ENCODE measurements around the gene XKR8.

The XKR8 gene

DNA sequence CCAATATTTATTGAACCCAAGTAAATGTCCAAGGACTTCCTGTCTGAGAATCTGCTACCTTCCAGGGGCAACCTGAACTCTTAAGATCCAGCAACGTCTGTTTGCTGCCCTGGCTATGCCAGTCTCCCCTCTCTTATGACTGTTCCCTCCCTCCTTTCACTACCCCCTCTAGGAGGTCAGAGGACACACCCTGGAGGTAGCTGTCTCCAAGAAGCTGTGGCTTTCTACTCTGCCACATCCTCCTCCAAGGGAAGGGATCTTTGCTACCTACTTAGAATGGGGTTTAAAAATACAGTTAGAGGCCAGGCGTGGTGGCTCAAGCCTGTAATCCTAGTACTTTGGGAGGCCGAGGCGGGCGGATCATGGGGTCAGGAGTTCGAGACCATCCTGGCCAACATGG, 28.6 kb upstream of the XKR8 start:
- no peak overlapping the region for H3K27ac ChIP-seq
- no peaks in the 10 kb centered on the region for H3K36me3 ChIP-seq (replicated peaks)
- no peak overlapping the region for H3K4me3 ChIP-seq (ENCODE audit: low read depth, low read length)
- DNase-seq = no peak
- H3K27me3 ChIP-seq (replicated peaks) = no peaks in the 10 kb centered on the region
- TF ChIP-seq, protein P1, sequence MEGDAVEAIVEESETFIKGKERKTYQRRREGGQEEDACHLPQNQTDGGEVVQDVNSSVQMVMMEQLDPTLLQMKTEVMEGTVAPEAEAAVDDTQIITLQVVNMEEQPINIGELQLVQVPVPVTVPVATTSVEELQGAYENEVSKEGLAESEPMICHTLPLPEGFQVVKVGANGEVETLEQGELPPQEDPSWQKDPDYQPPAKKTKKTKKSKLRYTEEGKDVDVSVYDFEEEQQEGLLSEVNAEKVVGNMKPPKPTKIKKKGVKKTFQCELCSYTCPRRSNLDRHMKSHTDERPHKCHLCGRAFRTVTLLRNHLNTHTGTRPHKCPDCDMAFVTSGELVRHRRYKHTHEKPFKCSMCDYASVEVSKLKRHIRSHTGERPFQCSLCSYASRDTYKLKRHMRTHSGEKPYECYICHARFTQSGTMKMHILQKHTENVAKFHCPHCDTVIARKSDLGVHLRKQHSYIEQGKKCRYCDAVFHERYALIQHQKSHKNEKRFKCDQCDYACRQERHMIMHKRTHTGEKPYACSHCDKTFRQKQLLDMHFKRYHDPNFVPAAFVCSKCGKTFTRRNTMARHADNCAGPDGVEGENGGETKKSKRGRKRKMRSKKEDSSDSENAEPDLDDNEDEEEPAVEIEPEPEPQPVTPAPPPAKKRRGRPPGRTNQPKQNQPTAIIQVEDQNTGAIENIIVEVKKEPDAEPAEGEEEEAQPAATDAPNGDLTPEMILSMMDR (IDR thresholded peaks at IDR 0.05; ENCODE audit: low read depth, low read length, missing control alignments) = no peak
- in situ Hi-C loops (cut with HindIII; ENCODE audit: low pct_ligation_motif_present, low sequenced_read_pairs) = no loop called here

DNA sequence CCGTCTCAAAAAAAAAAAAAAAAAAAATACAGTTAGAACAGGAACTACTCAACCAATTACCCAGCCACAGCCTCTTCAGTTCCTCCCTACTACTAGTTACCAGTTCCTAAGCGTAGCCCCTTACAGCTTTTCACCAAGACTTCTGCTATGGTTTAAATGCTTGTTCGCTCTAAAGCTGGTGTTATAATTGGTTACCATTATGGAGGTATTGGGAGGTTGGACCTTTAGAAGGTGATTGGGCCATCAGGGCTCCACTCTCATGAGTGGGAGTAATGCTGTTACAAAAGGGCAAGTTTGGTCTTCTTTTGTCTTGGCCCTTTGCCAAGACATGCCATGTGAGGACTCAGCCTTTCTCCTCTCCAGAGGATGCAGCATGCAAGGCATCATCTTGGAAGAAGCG, 28.0 kb upstream of the XKR8 start:
- no peak overlapping the region for H3K27ac ChIP-seq
- no peaks in the 10 kb centered on the region for H3K27me3 ChIP-seq (replicated peaks)
- in situ Hi-C loops (cut with HindIII; ENCODE audit: low pct_ligation_motif_present, low sequenced_read_pairs) = no loop called here

DNA sequence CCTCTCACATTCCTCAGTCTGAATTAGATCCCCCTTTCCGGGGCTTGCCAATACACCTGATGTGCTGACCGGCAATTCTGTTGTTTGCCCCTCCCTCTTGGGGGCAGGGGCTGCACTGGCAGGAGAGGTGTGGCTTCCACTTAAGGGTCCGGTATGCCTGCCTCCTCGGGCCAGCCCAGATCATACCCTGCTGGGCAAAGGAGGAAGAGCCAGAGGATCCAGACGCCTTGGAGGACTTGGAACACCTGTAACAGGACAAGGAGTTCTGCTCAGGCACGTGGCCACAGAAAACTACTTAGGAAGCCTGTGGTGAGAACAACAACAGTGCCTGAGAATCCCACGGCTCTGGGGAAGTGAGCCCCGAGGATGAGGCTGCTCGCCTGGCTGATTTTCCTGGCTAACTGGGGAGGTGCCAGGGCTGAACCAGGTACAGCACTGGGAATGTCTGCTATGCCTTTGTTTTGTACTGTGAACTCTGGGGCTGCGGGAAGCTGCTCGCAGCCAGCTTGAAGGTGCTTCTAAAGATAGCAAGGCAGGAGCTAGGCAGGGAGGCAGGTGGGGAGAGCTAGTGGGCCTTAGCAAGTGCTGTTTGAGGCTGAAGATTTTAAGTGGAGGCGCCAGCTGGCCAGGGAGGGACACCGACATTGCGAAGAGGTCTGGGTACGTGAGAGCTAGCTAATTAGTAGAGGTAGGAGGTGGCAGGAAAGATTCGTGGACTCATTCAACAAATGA, 24.8 kb upstream of the XKR8 start, which contains the start of gene SMPDL3B:
Gene SMPDL3B (plus strand): TSS at position 183 of the 732 bp plus-strand sequence. CDS start 184 bp downstream, at position 367.
- H3K36me3 ChIP-seq (replicated peaks) = no peaks in the 10 kb centered on the region
- no peak within 1 kb of the TSS for H3K4me3 ChIP-seq (ENCODE audit: low read depth, low read length)
- TF ChIP-seq, protein P1 (IDR thresholded peaks at IDR 0.05; ENCODE audit: low read depth, low read length, missing control alignments) = peak; percentile 24
- no peak for DNase-seq
- no peaks in the 10 kb centered on the region for H3K27me3 ChIP-seq (replicated peaks)
- in situ Hi-C loops (cut with HindIII; ENCODE audit: low pct_ligation_motif_present, low sequenced_read_pairs) = no loop called here
- H3K27ac ChIP-seq = no peak within 1 kb of the TSS

More for the DNA sequence above, 28.0 kb upstream of the XKR8 start:
- DNase-seq = no peak
- TF ChIP-seq, protein P1 (IDR thresholded peaks at IDR 0.05; ENCODE audit: low read depth, low read length, missing control alignments) = no peak
- Histone ChIP-seq H3K4me3 (ENCODE audit: low read depth, low read length) (no peak overlapping the region), H3K36me3 (replicated peaks) (no peaks in the 10 kb centered on the region)

DNA sequence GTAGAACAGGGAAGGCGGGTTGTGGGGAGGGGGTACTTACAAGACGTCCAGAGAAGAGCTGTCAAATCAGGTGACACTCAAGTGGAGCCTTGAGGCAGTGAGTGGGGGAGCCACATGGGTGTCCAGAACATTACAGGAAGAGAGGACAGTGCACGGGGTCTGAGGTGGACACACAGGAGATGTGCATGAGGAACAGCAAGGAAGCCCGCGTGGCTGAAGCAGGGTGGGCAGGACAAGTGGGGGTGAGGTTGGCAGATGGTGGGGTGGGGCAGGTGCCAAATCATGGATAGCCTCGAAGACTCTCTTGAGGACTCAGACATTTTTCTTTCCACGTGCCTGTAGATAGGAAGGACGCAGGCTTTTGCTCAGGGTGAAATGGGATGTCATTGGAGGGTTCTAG, 24.1 kb upstream of the XKR8 start:
- no peak overlapping the region for H3K27ac ChIP-seq
- no peak overlapping the region for H3K4me3 ChIP-seq (ENCODE audit: low read depth, low read length)
- no peak for DNase-seq
- no peaks in the 10 kb centered on the region for H3K27me3 ChIP-seq (replicated peaks)
- no peaks in the 10 kb centered on the region for H3K36me3 ChIP-seq (replicated peaks)
- TF ChIP-seq, protein P1 (IDR thresholded peaks at IDR 0.05; ENCODE audit: low read depth, low read length, missing control alignments) = no peak
- in situ Hi-C loops (cut with HindIII; ENCODE audit: low pct_ligation_motif_present, low sequenced_read_pairs) = no loop called here

DNA sequence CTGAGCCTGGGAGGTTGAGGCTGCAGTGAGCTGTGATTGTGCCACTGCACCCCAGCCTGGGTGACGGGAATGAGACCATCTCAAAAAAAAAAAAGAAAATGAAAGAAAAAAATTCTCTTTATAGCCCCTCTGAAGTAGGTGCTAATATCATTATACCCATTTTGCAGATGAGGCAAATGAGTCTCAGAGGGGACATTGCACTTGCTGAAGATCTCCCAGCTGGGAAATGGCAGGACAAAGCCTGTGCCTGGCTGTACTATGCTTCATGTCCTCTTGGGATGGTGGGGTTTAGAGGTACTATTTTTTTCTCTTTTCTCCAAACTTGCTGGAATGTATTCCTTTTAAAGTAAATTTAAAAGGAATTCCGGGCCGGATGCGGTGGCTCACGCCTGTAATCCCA, 23.4 kb upstream of the XKR8 start:
- in situ Hi-C loops (cut with HindIII; ENCODE audit: low pct_ligation_motif_present, low sequenced_read_pairs) = no loop called here
- TF ChIP-seq, protein P1 (IDR thresholded peaks at IDR 0.05; ENCODE audit: low read depth, low read length, missing control alignments) = no peak
- no peak for DNase-seq
- Histone ChIP-seq H3K36me3 (replicated peaks) (no peaks in the 10 kb centered on the region), H3K27ac (no peak overlapping the region), H3K4me3 (ENCODE audit: low read depth, low read length) (no peak overlapping the region), H3K27me3 (replicated peaks) (no peaks in the 10 kb centered on the region)

DNA sequence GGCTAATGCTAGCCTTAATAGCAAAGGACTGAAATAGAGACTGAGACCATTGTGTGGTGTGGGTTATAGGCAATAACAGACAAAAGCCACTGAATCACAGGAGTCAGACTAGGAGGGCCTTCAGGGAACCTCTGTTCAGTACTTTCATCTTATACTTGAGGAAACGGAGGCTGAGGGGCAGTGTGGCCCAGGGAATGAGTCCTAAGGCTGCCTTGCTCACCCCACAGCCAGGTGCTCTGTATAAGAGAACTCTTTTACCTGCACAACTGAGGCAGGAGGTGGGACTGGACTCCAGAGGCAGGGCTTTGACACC, 22.3 kb upstream of the XKR8 start:
- in situ Hi-C loops (cut with HindIII; ENCODE audit: low pct_ligation_motif_present, low sequenced_read_pairs) = no loop called here
- DNase-seq = no peak
- no peaks in the 10 kb centered on the region for H3K27me3 ChIP-seq (replicated peaks)

More for the DNA sequence above, 22.3 kb upstream of the XKR8 start:
- Histone ChIP-seq H3K36me3 (replicated peaks) (no peaks in the 10 kb centered on the region), H3K4me3 (ENCODE audit: low read depth, low read length) (no peak overlapping the region), H3K27ac (no peak overlapping the region)
- TF ChIP-seq, protein P1 (IDR thresholded peaks at IDR 0.05; ENCODE audit: low read depth, low read length, missing control alignments) = no peak

Data from brain microvascular endothelial cell (primary cell).